GM19351 (cell line): ENCODE results near the gene LY6G5B.

Experiments used
- ATAC-seq: cut with Tn5 transposase; IDR thresholded peaks from one replicate; pipeline ENCODE4 v1.9.1; 2021; ENCODE audit warnings: mild to moderate bottlenecking, moderate library complexity; ENCODE audit not compliant: unreplicated experiment

Gene LY6G5B

GRCh38 chr6:31713991-31714684 is 44.4 kb downstream of the LY6G5B start:
- no peak for ATAC-seq

GRCh38 chr6:31715022-31715958 is 45.5 kb downstream of the LY6G5B start, which contains the start of gene LY6G6D:
LY6G6D (plus strand) TSS chr6:31715348; CDS start chr6:31715356, 8 bp downstream.
- ATAC-seq: no peak

GRCh38 chr6:31717499-31718222 is 47.9 kb downstream of the LY6G5B start:
- ATAC-seq: no peak

- ATAC-seq: no peak
Observed at GRCh38 chr6:31718265-31718664, 48.5 kb downstream of the LY6G5B start.

GRCh38 chr6:31719001-31719400 is 49.2 kb downstream of the LY6G5B start:
- no peak for ATAC-seq

- ATAC-seq: no peak
Observed at GRCh38 chr6:31720196-31720770, 50.5 kb downstream of the LY6G5B start.

GRCh38 chr6:31721351-31722020 is 51.7 kb downstream of the LY6G5B start, which contains the start of gene LY6G6C:
LY6G6C (minus strand) TSS chr6:31721746; CDS start chr6:31721679, 67 bp downstream.
- no peak for ATAC-seq

- no peak for ATAC-seq
Observed at GRCh38 chr6:31722173-31722572, 52.4 kb downstream of the LY6G5B start.
